B cell (primary cell): Measurements from ENCODE around the gene TRIM6. TPM values are rescaled to one million over a fixed set of nuclear protein-coding genes. Genes with fewer than 3 reads are reported as not detected.

Experiments
- ATAC-seq: fragments of 200-7000 bp; cut with Tn5 transposase; one replicate; pipeline ENCODE4 v1.10.0; 2021; ENCODE audit warnings: low read depth, mild to moderate bottlenecking, moderate number of reproducible peaks, moderate library complexity
- CTCF ChIA-PET: fragments of 350-600 bp; sonication (Branson Sonifier 250); formaldehyde crosslinking; loops from one replicate; lab custom pipeline; 2021; ENCODE audit warnings: antibody characterized with exemption, inconsistent platforms; lab: Charles Lee
- POLR2A ChIA-PET: fragments of 350-600 bp; sonication (Branson Sonifier 250); formaldehyde crosslinking; loops from one replicate; lab custom pipeline; 2021; ENCODE audit warnings: antibody characterized with exemption; lab: Charles Lee
- DNase-seq: peaks from one replicate; pipeline ENCODE4 v3.0.0; 2013
- H2AFZ ChIP-seq: 2 replicates; pipeline ENCODE4 v1.6.1; 2012; ENCODE audit warnings: mild to moderate bottlenecking, low read depth, low read length; ENCODE audit not compliant: insufficient read depth, poor library complexity, severe bottlenecking
- H3K27ac ChIP-seq, 2 donors: 1 replicate in 1 of 2; 2 replicates in 1 of 2; pipeline ENCODE4 v1.5.1; 2012 to 2013; ENCODE audit warnings: low read length in 2 of 2, mild to moderate bottlenecking in 2 of 2, moderate library complexity in 1 of 2
- H3K27me3 ChIP-seq, 4 experiments: fragments of 200-600 bp in 1 of 4; sonication (generic) in 1 of 4; replicated peaks in 1 of 4; 1 replicate in 2 of 4; 2 replicates in 2 of 4; pipeline versions ENCODE4 v1.6.1 to v1.7.0; 2013 to 2016; ENCODE audit warnings: low read length in 3 of 4, mild to moderate bottlenecking in 2 of 4, mixed read lengths in 1 of 4, moderate library complexity in 1 of 4; ENCODE audit not compliant: insufficient read depth in 4 of 4, control insufficient read depth in 3 of 4; ENCODE audit errors: control extremely low read depth in 1 of 4
- H3K36me3 ChIP-seq, 2 experiments: replicated peaks in 1 of 2; 1 replicate in 1 of 2; 2 replicates in 1 of 2; pipeline versions ENCODE4 v1.6.1 to v1.7.1; 2013; ENCODE audit warnings: low read length in 1 of 2; ENCODE audit not compliant: insufficient read depth in 2 of 2, control insufficient read depth in 1 of 2; ENCODE audit errors: control extremely low read depth in 1 of 2, extremely low read depth in 1 of 2
- H3K4me1 ChIP-seq, 2 donors: fragments of 200-600 bp in 1 of 2; sonication (generic) in 1 of 2; 1 replicate in 1 of 2; 2 replicates in 1 of 2; pipeline versions ENCODE4 v1.5.1 to v1.6.1; 2013 to 2017; ENCODE audit warnings: low read length in 2 of 2; ENCODE audit not compliant: control insufficient read depth in 2 of 2, insufficient read depth in 2 of 2
- H3K4me2 ChIP-seq: replicated peaks from 2 replicates; pipeline ENCODE3; 2012; ENCODE audit warnings: mild to moderate bottlenecking, low read depth, low read length; ENCODE audit not compliant: poor library complexity, severe bottlenecking
- H3K4me3 ChIP-seq, 5 experiments: fragments of 200-600 bp in 1 of 5; sonication (generic) in 1 of 5; 1 replicate in 3 of 5; 2 replicates in 2 of 5; pipeline versions ENCODE4 v1.5.1 to v1.7.0; 2011 to 2016; ENCODE audit warnings: low read length in 4 of 5, mild to moderate bottlenecking in 4 of 5, low read depth in 2 of 5, control low read depth in 1 of 5, moderate library complexity in 1 of 5; ENCODE audit not compliant: insufficient read depth in 1 of 5; ENCODE audit errors: control extremely low read depth in 1 of 5, extremely low read depth in 1 of 5
- H3K79me2 ChIP-seq: fragments of 200-600 bp; sonication (generic); one replicate; pipeline ENCODE4 v1.6.0; 2016; ENCODE audit warnings: low read length; ENCODE audit not compliant: control insufficient read depth, insufficient read depth
- H3K9ac ChIP-seq: fragments of 200-600 bp; sonication (generic); 2 replicates; pipeline ENCODE4 v1.6.1; 2017; ENCODE audit warnings: mild to moderate bottlenecking, low read length, moderate library complexity
- H3K9me3 ChIP-seq, 3 donors: one replicate each; pipeline versions ENCODE4 v1.6.1 to v1.7.1; 2013; ENCODE audit warnings: low read length in 2 of 3; ENCODE audit not compliant: control insufficient read depth in 2 of 3, insufficient read depth in 1 of 3; ENCODE audit errors: control extremely low read depth in 1 of 3
- H4K20me1 ChIP-seq: 2 replicates; pipeline ENCODE4 v1.6.0; 2012; ENCODE audit warnings: mild to moderate bottlenecking, low read length; ENCODE audit not compliant: insufficient read depth, control insufficient read depth, poor library complexity, severe bottlenecking
- H3K27ac Mint-ChIP-seq: one replicate; pipeline ENCODE4 v1.8.0; 2021; ENCODE audit warnings: mixed read lengths
- H3K27me3 Mint-ChIP-seq: one replicate; pipeline ENCODE4 v1.8.0; 2021; ENCODE audit warnings: mixed read lengths
- H3K4me1 Mint-ChIP-seq: one replicate; pipeline ENCODE4 v1.8.0; 2021; ENCODE audit warnings: mixed read lengths
- H3K4me3 Mint-ChIP-seq: one replicate; pipeline ENCODE4 v1.8.0; 2021; ENCODE audit warnings: mixed read lengths
- H3K9me3 Mint-ChIP-seq: one replicate; pipeline ENCODE4 v1.8.0; 2022; ENCODE audit warnings: mixed read lengths; ENCODE audit not compliant: insufficient read depth
- CTCF ChIP-seq: fragments of 200-600 bp; IDR thresholded peaks from one replicate; pipeline ENCODE4 v1.8.0; 2022; ENCODE audit warnings: antibody characterized with exemption, mild to moderate bottlenecking
- EZH2 ChIP-seq: IDR thresholded peaks from 2 replicates; pipeline ENCODE4 v1.6.1; 2012; ENCODE audit warnings: borderline replicate concordance, low read depth, mild to moderate bottlenecking, moderate library complexity, low read length; ENCODE audit not compliant: insufficient read depth, poor library complexity, severe bottlenecking
- WGBS: methylation state at CpG from one replicate; pipeline ENCODE4 v1.1.5; 2013; ENCODE audit warnings: missing lambda C conversion rate; ENCODE audit not compliant: insufficient coverage; 5-methylcytosine and 5-hydroxymethylcytosine counted together
- intact Hi-C: fragments of 100-400 bp; cut with micrococcal nuclease; formaldehyde crosslinking; loops from one replicate; pipeline ENCODE4 v1.10.0; 2022
- polyA plus RNA-seq: library from polyadenylated mRNA; depleted of rRNA; stranded (reverse); fragments of >200 nt; gene quantifications from 2 replicates; pipeline ENCODE4 v1.2.3, GENCODE V29; 2012
- total RNA-seq, 2 donors: library from RNA; stranded (reverse); fragments of 120-200 nt in 1 of 2; gene quantifications; 1 replicate in 1 of 2; 2 replicates in 1 of 2; pipeline versions ENCODE4 v1.2.3 to v1.2.4, GENCODE V29; 2013 to 2022

The TRIM6 gene
- total and polyA plus RNA-seq, 2 donors (not counting 1 experiment from before 2014, with no cell fraction given): 0.10 TPM; not detected in 1

GRCh38 chr11:5621580-5621979 is 25.1 kb downstream of the TRIM6 start:
- H3K27me3 Mint-ChIP-seq: no peaks in the 10 kb centered on the region
- no peak overlapping the region for H3K27ac Mint-ChIP-seq
- no peak overlapping the region for H2AFZ ChIP-seq
- CTCF ChIA-PET: no interaction called here
- H4K20me1 ChIP-seq: no peaks in the 10 kb centered on the region
- no peak overlapping the region for H3K9ac ChIP-seq
- H3K4me2 ChIP-seq: no peak overlapping the region
- DNase-seq (no peak), ATAC-seq (no peak)
- H3K4me1 ChIP-seq: peaks cover 20 to 22% of the 10 kb centered on the region in 2 donors
- H3K9me3 ChIP-seq: no peaks in the 10 kb centered on the region
- no peaks in the 10 kb centered on the region for H3K27me3 ChIP-seq
- no peaks in the 10 kb centered on the region for H3K36me3 ChIP-seq
- H3K79me2 ChIP-seq: peaks cover 28% of the 10 kb centered on the region
- intact Hi-C loops: no loop called here
- no peak overlapping the region for H3K27ac ChIP-seq
- H3K4me3 ChIP-seq: no peak overlapping the region
- no peak overlapping the region for H3K4me3 Mint-ChIP-seq
- POLR2A ChIA-PET: no interaction called here
- TF ChIP-seq CTCF: no peak
- no peak for TF ChIP-seq EZH2
- no peaks in the 10 kb centered on the region for H3K9me3 Mint-ChIP-seq
- peaks cover 30% of the 10 kb centered on the region for H3K4me1 Mint-ChIP-seq

DNA sequence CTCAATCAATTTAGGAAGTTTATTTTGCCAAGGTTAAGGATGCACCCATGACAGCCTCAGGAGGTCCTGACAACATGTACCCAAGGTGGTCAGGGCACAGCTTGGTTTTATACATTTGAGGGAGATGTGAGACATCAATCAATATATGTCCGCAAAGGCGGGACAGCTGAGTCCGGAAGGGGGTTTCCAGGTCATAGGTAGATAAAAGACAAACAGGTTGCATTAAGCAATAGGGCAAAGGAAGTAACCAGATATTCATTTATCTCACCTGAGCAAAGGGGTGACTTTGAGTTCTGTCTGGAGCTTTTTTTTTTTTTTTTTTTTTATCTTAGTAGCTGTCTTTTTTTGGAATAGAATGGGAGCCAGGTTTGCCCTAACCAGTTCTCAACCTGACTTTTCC is 26.4 kb downstream of the TRIM6 start:
- peaks cover 41% of the 10 kb centered on the region for H3K4me1 Mint-ChIP-seq
- H3K4me3 Mint-ChIP-seq: peak overlapping the region; percentile 41
- ATAC-seq (no peak), DNase-seq (no peak)
- Histone ChIP-seq H3K27me3 (no peaks in the 10 kb centered on the region), H2AFZ (no peak overlapping the region), H3K27ac (no peak overlapping the region), H3K36me3 (no peaks in the 10 kb centered on the region), H3K79me2 (peaks cover 39% of the 10 kb centered on the region), H3K9ac (no peak overlapping the region), H3K4me1 (peaks cover 22 to 24% of the 10 kb centered on the region in 2 donors), H3K4me2 (no peak overlapping the region), H3K9me3 (no peaks in the 10 kb centered on the region), H4K20me1 (no peaks in the 10 kb centered on the region), H3K4me3 (no peak overlapping the region)
- H3K27me3 Mint-ChIP-seq: no peaks in the 10 kb centered on the region
- intact Hi-C loops: no loop called here
- TF ChIP-seq CTCF (no peak), EZH2 (no peak)
- WGBS: 100% methylated on average over 2 of the region's 3 CpGs
- POLR2A ChIA-PET: interaction anchor here (0.6 kb wide), 1 partner anchor 22 kb away, joined by 3 read pairs; no protein-coding TSS in a partner anchor
- no peaks in the 10 kb centered on the region for H3K9me3 Mint-ChIP-seq
- CTCF ChIA-PET: interaction anchor here (1.2 kb wide), 1 partner anchor 9 kb away, joined by 6 read pairs; no protein-coding TSS in a partner anchor
- H3K27ac Mint-ChIP-seq: no peak overlapping the region
